Measurements from ENCODE around the gene ANKRD11.

ANKRD11 gene

DNA sequence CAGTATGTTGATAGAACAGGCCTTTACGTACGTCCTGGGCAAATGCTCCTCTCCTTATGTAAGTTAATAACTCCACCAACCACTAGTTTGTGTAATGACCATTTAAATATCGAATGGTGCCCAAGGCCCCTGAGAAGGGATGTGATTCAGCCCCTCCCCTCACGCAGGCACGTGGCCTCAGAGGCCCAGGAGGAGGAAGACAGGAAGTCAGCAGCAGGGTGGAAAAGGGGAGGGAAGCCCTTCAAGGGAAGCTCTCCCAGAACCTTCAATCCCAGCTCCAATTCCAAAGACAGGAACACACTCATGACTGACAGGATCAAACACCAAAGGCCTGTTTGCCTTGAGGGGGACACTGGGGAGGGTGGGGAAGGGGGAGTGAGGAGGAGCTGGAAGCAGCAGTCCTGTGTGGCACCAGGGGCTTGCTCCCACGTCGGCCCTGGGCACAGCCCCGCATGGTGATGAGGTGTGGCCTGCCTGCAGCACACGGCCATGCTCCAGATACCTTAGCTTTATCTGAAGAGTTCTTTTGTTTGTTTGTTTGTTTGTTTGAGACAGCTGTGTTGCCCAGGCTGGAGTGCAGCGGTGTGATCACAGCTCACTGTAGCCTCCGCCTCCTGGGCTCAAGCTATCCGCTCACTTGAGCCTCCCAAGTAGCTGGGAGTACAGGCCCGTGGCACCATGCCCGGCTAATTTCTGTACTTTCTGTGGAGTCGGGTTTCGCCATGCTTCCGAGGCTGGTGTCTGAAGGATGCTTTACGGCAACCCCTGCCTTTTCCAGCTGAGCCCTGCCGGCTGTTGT, 167.8 kb downstream of the ANKRD11 start:
- peak; percentile 22; the same call in 2 of the 3 replicates for ATAC-seq (ENCODE audit: low read depth)
- Histone ChIP-seq H3K4me1 (ENCODE audit: insufficient read depth, poor library complexity, severe bottlenecking) (peaks cover 94% of the 10 kb centered on the region), H3K27me3 (ENCODE audit: insufficient read depth, poor library complexity, severe bottlenecking) (no peaks in the 10 kb centered on the region), H3K27ac (ENCODE audit: poor library complexity, severe bottlenecking) (peak overlapping the region; percentile 98), H3K4me3 (ENCODE audit: severe bottlenecking) (no peak overlapping the region), H3K9me3 (ENCODE audit: severe bottlenecking) (no peaks in the 10 kb centered on the region), H3K36me3 (ENCODE audit: low read depth) (peaks cover 11% of the 10 kb centered on the region)
- no peak for DNase-seq (ENCODE audit: low spot score)
- TF ChIP-seq, protein P1, sequence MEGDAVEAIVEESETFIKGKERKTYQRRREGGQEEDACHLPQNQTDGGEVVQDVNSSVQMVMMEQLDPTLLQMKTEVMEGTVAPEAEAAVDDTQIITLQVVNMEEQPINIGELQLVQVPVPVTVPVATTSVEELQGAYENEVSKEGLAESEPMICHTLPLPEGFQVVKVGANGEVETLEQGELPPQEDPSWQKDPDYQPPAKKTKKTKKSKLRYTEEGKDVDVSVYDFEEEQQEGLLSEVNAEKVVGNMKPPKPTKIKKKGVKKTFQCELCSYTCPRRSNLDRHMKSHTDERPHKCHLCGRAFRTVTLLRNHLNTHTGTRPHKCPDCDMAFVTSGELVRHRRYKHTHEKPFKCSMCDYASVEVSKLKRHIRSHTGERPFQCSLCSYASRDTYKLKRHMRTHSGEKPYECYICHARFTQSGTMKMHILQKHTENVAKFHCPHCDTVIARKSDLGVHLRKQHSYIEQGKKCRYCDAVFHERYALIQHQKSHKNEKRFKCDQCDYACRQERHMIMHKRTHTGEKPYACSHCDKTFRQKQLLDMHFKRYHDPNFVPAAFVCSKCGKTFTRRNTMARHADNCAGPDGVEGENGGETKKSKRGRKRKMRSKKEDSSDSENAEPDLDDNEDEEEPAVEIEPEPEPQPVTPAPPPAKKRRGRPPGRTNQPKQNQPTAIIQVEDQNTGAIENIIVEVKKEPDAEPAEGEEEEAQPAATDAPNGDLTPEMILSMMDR (IDR thresholded peaks at IDR 0.05; ENCODE audit: poor library complexity, severe bottlenecking): no peak

DNA sequence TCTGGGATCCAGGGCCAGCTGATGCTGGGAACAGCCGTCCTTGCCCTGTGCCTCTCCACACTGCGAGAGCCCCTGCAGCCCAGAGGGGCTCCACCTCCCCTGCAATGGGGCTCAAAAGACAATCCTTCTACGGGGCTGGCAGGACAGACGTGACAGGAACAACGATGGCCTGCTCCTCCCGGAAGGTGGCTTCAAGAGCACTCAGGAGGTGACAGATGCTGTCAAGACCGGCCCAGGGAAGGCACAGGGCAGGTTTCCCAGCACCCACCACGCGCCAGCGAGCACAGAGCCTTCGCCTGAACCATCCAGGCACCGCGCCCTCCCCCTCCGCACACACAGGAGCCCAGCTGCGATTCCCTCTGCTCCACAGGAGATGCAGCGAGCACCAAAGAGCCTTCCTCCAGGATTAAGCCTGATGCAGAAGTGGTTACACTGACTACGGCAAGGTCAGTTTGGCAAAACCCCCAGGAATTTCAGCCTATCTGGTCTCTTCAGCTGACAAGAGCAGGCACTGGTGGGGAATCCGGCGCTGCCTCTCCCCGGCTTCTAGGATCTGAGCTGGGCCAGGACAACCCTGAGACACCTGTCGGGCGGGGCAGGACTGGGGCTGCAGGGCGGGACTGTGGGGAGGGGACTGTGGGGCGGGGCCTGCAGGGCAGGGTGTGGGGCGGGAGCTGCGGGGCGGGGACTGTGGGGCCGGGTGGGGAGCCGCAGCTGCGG, 169.4 kb downstream of the ANKRD11 start:
- peaks cover 94% of the 10 kb centered on the region for H3K4me1 ChIP-seq (ENCODE audit: insufficient read depth, poor library complexity, severe bottlenecking)
- no peaks in the 10 kb centered on the region for H3K27me3 ChIP-seq (ENCODE audit: insufficient read depth, poor library complexity, severe bottlenecking)
- peaks cover 10% of the 10 kb centered on the region for H3K36me3 ChIP-seq (ENCODE audit: low read depth)
- peak overlapping the region; percentile 98 for H3K27ac ChIP-seq (ENCODE audit: poor library complexity, severe bottlenecking)
- H3K9me3 ChIP-seq (ENCODE audit: severe bottlenecking): no peaks in the 10 kb centered on the region
- DNase-seq (ENCODE audit: low spot score) (no peak), ATAC-seq (ENCODE audit: low read depth) (peak; percentile 49)
- H3K4me3 ChIP-seq (ENCODE audit: severe bottlenecking): peak overlapping the region; percentile 7
- TF ChIP-seq, protein P1 (IDR thresholded peaks at IDR 0.05; ENCODE audit: poor library complexity, severe bottlenecking): no peak

DNA sequence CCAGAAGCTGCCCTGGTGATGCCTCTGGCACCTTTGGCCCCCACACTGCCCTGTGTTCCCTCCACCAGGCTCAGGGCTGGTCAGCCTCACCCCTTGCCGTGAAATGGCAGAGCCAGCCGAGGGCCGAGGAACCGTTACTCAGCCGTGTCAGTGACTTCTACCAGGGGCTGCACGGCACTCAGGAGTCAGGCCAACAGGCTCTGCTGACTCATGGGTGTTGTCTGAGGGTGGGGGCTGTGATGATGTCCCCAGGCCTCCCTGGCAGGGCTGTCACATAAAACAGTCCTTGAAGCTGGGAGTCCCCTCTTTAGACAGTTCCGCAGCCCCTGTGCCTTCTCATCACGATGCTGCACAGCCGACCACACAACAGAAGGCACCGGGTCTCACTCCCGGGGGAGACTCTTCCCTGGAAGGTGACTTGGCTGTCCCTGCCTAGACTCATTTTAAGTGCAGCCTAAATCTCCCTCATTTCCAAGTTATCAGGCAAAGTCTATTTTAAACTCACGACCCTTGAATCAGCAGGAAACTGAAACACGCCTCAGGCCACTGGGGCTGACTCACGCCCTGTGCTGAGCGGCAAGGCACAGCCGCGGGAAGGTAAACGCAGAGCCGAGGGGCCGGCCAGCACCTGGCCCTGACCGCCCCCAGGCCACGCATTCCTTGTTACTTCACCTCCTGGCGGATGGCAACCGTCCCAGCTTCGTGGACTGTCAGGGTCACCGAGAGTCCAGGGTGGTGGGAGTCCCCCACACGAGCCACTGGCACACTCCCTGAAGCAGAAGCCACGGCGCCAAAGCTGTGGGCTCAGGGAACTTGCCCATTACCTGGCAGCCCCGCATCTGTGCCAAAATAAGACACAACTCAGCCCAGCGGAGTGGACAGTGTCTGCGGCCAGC, 170.2 kb downstream of the ANKRD11 start:
- H3K27ac ChIP-seq (ENCODE audit: poor library complexity, severe bottlenecking): peak overlapping the region; percentile 98
- no peaks in the 10 kb centered on the region for H3K27me3 ChIP-seq (ENCODE audit: insufficient read depth, poor library complexity, severe bottlenecking)
- no peaks in the 10 kb centered on the region for H3K9me3 ChIP-seq (ENCODE audit: severe bottlenecking)
- TF ChIP-seq, protein P1 (IDR thresholded peaks at IDR 0.05; ENCODE audit: poor library complexity, severe bottlenecking): no peak
- ATAC-seq (ENCODE audit: low read depth) (peak; percentile 70), DNase-seq (ENCODE audit: low spot score) (peak; percentile 93)
- no peak overlapping the region for H3K4me3 ChIP-seq (ENCODE audit: severe bottlenecking)
- peaks cover 15% of the 10 kb centered on the region for H3K36me3 ChIP-seq (ENCODE audit: low read depth)
- H3K4me1 ChIP-seq (ENCODE audit: insufficient read depth, poor library complexity, severe bottlenecking): peaks cover 92% of the 10 kb centered on the region

DNA sequence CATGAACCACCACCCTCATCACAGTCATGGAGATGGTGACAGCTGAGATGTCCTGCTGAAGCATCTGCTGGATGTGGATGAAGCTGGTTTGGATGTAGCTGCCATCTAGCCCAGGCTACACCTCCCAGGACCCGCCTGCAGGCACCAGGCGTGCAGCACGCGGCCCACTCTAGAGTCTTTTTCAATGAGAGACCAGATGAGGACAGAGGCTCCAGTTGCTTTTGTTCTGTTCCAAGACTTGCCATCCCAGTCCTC, 170.8 kb downstream of the ANKRD11 start:
- no peak for ATAC-seq (ENCODE audit: low read depth)
- H3K9me3 ChIP-seq (ENCODE audit: severe bottlenecking): no peaks in the 10 kb centered on the region
- H3K36me3 ChIP-seq (ENCODE audit: low read depth): peaks cover 16% of the 10 kb centered on the region
- no peak for DNase-seq (ENCODE audit: low spot score)
- H3K27ac ChIP-seq (ENCODE audit: poor library complexity, severe bottlenecking): peak overlapping the region; percentile 98
- TF ChIP-seq, protein P1 (IDR thresholded peaks at IDR 0.05; ENCODE audit: poor library complexity, severe bottlenecking): no peak
- H3K4me3 ChIP-seq (ENCODE audit: severe bottlenecking): no peak overlapping the region
- H3K4me1 ChIP-seq (ENCODE audit: insufficient read depth, poor library complexity, severe bottlenecking): peaks cover 92% of the 10 kb centered on the region
- no peaks in the 10 kb centered on the region for H3K27me3 ChIP-seq (ENCODE audit: insufficient read depth, poor library complexity, severe bottlenecking)
